ENCODE results near the gene CCDC78.
"Not testable (repeated sequence)": the region's sequence is repeated elsewhere in the genome, so short reads cannot be mapped to it uniquely, and the experiment has no call there.

Gene CCDC78

DNA sequence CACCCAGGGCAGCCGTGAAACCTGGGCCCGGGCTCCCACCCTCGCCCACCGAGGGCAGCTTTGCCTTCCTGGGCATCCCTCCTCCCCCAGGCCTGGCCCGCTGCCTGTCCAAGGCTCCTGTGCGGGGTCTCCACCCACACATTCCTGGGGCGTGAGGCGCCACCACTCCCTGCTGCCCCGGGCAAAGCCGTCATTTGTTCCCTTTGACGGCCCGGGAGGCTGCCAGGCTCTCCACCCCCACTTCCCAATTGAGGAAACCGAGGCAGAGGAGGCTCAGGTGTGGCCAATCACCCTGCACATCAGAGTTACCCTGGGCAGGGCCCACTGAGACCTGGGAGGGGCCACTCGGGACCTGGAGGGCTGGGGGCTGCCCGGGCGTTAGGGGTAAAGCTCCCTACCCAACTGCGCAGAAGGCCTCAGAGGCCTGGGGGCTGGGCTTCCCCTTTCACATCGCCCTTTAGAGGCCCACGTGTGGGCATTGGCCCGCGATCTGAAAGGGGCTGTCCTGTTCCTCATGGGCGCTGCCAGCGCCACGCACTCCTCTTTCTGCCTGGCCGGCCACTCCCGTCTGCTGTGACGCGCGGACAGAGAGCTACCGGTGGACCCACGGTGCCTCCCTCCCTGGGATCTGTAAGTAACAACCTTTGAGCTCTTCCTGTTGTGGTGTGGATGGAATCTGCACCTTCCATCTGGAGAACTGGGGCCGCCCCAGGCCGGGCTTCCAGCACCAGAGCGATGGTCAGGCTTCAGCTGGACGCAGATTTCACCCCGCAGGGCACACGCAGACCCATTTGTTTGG lies 34.5 kb upstream of the CCDC78 start, which contains the start of gene MSLN:
MSLN (plus strand) TSS at position 190 of the 799 bp plus-strand sequence. CDS start 1,947 bp downstream, outside the sequence.
- no peak for DNase-seq

DNA sequence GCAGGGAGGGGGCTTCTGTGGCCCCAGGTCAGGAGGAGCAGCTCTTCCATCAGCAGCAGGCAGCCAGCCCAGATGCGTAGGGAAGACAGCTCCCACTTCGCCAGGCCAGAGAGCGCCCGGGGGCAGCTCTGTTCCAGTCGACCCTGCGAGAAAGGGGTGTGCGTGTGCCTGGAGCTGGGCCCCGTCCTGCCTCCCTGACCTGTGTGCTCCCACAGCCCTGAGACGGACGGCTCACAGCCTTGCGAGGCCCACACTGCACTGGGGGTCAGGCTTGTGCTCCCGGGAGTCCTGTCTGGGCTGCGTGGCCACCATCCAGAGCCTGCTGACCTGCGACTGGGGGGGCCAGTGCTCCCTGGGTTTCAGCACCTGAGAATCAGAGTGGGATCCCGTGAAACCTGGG lies 33.8 kb upstream of the CCDC78 start:
- no peak for DNase-seq

DNA sequence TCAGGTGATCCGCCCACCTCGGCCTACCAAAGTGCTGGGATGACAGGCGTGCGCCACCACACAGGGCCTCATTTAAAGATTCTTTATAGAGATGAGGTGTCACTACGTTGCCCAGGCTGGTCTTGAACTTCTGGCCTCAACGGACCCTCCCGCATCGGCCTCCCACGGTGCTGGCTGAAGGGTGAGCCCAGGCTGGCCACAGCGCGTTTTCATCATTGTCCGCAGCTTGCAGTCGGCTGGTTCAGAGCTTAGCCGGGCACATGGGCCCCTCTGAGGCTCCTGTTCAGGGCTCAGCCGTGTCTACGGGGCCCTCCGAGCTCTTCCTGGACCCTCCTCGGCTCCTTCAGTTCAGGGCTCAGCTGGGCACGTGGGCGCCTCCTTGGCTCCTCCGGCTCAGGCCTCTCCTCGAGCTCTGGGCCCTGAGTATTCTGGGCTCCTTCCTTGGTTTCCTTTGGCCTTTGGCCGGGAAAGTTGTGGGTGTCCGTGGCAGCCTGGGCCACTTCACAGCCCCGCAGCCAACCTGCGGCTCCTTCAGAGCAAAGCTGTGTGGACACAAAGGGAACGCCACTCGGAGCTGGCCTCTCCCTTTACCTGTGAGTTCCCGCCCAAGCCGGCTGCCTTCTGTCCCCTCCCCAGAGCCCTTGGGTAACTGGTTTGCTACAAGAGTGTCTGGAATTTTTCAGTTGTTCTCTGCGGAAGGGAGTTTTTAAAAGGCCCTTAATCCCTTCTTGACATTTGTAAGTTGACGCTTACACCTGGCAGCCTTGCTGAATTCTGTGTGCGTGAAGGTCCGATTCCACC lies 33.1 kb upstream of the CCDC78 start:
- no peak for DNase-seq

DNA sequence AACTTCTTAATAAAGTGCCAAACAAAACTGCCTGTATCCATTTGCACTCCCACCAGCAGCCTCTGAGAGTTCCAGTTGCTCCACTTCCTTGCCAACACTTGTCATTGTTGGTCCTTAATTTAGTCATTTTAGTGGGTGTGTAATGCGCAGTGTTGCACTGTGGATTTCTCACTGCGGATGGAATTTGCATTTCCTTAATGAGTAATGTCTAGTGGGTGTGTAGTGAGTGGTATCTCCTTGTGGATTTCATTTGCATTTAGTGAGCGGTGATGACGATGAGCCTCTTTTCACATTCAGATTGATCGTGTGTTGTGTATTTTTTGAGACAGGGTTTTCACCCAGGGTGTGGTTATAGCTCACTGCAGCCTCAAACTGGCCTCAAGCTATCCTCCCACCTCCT lies 30.2 kb upstream of the CCDC78 start:
- no peak for DNase-seq

DNA sequence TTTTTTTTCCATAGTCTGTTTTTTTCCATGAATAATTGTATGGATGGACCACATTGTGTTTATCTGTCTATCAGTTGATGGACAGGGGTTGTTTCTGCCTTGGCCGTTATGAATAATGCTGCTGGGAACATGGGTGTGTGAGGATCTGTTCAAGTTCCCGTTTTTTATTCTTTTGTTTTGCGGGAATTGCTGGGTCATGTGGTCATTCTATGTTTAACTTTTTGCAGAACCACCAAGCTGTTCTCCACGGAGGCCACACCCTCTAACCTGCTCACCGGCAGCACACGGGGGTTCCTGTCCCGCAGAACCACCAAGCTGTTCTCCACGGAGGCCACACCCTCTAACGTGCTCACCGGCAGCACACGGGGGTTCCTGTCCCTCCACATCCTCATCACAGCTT lies 28.4 kb upstream of the CCDC78 start:
- DNase-seq = no peak

DNA sequence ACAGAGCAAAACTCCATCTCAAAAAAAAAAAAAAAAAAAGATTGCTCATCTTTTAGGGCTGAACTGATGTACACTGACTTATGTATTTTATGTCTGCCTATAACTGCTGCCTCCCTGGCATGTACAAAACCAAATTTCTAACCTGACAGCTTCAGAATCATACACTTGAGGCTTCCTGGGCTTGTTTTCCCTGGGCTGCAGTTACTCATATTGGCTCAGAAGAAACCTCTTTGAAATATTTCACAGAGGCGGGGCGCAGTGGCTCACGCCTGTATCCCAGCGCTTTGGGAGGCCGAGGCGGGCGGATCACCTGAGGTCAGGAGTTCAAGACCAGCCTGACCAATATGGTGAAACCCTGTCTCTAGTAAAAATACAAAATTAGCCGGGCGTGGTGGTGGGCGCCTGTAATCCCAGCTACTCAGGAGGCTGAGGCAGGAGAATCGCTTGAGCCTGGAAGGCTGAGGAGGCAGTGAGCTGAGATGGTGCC lies 27.9 kb upstream of the CCDC78 start:
- DNase-seq = not testable (repeated sequence)

DNA sequence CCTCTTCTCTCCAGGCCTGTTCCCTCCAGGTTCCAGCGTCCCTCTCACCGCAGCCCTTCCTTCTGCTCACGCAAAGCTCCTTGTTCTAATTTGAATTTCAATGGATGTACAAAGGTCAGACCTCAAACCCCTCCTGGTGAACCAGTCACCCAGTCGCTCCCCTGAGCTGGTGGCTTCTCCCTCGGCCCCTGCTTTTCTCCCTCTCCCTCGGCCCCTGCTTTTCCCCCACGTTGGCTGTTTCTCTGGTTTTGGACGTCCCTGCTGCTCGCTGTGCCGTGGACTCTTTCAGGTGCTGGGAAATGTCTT lies 25.7 kb upstream of the CCDC78 start:
- DNase-seq = no peak

DNA sequence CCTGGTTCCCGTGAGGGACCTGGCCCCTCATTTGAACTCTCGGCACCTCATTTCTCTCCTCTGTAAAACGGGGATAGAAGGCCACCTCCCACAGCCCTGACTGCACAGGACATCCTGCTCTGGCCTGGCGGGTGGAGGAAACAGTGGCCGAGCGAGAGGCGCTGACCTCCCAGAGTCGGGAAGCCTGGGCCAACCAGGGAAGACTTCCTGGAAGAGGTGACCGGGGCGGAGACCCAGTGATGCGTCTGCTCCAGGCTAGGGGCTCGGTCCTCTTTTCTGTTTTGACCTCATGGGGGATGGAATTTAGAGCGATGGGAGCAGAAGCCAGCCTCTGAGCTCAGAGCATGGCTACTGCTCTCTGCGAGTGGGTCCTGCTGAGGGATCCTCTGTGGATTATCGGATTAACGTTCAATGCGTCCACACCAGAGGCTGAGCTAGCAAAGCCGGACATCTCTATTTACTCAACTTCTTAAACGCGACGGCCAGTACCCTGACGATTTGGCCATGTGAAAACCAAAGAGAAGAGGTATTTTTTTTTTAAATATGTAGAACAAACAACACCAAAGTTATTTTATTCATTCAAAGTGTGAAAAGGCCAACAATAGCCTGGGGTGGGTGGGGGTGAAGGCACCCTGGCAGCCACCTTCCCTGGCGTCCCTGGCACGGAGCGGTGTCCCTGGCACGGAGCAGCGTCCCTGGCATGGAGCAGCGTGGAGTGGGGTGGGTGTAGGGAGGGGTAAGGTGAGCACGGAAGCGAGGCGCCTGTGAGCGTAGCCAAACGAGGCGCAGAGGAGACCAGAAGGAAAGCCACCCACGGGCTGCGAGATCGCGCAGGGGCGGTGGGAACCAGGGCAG lies 25.1 kb upstream of the CCDC78 start:
- DNase-seq = no peak

DNA sequence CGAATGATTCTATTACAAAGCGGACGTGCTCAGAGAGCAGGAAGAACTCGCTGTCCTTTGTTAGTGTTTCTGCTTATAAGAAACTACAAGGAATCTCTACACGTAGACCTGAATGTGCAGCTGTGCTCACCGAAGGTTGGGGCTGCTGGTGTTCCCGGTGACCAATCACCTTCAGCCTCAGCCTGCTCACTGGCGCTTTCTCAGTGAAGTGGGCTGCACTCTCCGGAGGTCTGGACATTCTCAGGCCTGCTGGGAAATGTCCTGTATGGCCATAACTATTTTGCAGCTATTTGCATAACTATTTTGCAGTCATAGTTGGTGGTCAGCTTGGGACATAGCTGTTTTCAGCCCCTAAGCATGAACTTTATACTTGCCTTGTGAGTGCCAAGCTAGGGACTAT lies 24.2 kb upstream of the CCDC78 start:
- no peak for DNase-seq

DNA sequence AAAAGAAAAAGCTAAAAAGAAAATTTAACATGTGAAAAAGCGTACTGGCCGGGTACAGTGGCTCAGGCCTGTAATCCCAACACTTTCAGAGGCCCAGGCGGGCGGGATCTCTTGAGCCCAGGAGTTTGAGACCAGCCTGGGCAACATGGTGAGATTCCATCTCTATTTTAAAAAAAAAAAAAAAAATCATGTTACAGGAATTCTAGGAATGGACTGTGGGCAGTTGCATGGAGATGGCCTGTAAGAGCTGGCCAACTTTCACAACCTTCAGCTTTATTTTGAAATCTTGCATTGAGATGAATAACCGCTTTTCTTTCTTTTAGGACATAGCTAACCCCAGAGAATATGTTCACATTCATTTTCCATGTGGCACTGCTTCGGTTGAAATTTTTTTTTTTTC lies 22.8 kb upstream of the CCDC78 start:
- DNase-seq = no peak

DNA sequence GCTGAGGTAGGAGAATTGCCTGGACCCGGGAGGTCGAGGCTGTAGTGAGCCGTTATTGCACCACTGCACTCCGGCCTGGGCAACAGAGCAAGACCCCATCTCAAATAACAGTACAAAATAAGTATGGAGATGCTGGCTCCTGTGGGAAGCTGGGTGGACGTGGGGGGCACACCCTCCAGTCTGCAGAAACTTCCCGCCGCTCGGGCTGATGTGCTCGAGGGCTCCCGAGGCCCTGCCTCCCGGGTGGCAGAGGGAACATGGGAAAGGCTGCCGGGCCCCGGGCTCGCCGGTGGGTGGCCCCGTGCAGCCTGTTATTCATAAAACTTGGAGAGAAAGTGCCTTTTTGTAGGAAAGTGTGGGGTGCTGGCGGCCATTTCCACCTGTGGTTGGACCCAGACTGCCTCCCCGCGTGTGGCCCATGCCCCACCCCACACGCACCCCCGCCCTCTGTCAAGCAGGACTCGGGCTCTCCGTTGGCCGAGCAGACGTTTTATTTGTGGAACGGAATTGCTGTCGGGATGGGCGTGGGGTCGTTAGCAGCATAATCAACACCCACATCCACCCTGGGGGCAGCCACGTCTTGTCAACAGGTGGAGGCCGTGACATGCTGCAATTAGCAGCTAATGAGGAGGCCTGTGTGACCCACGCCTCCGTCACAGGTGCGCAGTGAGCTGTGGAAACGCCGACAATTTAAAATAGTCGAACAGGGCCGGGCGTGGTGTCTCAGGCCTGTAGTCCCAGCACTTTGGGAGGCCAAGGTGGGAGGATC lies 21.9 kb upstream of the CCDC78 start:
- no peak for DNase-seq

DNA sequence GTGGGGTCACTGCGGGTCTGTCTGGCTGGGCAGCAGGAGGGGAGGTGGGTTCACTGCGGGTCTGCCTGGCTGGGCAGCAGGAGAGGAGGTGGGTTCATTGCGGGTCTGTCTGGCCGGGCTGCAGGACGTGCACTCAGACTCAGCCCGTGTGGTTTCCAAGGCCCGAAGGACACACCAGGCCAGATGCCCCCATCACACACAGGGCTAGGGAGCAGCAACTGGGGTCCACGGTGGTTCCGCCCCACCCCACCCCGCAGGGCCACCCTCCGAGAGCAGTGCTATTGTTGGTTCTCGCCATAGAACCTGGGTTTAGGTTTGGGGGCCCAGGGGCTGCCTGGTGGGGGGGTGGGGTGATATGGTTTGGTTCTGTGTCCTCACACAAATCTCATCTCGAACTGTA lies 20.4 kb upstream of the CCDC78 start:
- DNase-seq = no peak

DNA sequence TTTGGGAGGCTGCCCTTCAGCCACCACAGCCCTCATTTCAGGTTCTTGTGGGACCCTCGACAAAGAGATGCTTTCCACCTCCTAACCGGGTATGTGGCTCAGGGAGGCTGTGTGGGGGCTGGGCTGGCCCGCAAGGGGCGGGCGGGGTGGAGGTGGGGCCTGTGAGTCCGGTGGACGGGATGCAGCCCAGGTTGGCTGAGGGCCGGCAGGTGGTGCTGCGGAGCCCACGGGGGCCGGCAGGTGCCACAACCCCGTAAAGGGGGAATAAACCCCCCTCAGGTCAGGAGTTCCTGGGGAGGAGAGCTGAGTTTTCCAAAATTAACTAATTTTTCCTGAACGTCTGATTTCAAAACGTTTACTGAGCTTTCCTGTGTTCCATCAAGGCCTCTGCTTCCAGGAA lies 19.5 kb upstream of the CCDC78 start:
- DNase-seq = no peak

DNA sequence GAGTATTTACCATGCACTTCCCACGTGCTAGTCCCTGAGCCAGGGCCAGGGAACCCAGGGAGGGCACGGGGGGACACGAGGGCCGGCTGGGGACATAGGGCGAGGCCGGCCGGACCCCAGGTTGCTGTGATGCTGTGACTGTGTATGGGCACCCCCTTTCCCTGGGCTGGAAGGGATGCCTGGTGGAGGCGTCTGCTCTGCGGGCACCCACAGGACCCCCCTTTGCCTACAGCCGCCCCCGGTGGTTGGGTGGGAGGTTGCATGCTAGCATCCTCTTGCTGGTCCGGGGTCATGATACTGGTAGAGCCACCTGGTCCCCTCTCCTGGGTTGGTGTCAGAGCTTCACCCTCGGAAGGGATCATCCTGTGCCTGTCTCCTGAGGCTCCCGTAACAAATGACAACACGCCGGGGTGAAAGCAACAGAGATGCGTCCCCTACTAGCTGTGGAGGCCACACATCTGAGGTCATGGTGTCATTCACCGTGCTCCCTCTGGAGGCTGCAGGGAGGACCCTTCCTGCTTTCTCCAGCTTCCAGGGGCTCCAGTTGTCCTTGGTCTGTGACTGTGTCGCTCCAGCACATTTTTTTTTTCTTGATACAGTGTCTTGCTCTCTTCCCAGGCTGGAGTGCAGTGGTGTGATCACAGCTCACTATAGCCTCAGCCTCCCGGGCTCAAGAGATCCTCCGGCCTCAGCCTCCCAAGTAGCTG lies 17.7 kb upstream of the CCDC78 start:
- DNase-seq = no peak

DNA sequence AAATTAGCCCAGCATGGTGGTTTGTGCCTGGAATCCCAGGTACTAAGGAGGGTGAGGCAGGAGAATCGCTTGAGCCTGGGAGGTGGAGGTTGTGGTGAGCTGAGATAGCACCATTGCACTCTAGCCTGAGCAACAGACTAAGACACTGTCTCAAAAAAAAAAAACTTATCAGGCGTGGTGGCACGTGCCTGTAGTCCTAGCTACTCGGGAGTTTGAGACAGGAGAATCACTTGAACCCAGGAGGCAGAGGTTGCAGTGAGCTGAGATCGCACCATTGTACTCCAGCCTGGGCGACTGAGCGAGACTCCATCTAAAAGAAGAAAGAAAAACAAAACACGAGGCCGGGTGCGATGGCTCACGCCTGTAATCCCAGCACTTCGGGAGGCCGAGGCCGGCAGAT lies 16.7 kb upstream of the CCDC78 start:
- DNase-seq = not testable (repeated sequence)

DNA sequence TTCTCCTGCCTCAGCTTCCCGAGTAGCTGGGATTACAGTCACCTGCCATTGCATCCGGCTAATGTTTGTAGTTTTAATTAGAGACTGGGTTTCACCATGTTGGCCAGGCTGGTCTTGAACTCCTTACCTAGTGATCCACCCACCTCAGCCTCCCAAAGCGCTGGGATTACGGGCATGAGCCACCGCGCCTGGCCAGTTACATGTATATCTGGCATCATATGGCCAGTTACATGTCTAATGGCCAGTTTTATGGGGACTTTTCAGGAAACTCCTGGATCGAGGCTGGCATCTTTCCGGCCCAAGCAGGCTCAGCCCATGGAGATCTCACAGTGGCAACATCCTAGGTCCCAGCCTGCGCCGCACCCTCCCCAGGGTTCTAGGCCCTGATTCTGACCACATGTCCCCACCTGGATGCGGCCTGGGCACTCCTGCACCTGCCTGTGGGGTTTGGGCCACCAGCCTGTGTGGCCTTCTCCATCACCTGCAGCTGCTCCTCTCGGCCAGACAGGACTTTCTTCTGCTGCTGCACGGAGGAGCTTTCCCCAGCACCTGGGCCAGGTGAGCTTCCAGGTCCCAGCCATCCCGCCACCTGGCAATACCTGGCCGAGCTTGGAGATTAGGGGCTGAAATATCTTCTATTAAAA lies 15.9 kb upstream of the CCDC78 start:
- DNase-seq = no peak

DNA sequence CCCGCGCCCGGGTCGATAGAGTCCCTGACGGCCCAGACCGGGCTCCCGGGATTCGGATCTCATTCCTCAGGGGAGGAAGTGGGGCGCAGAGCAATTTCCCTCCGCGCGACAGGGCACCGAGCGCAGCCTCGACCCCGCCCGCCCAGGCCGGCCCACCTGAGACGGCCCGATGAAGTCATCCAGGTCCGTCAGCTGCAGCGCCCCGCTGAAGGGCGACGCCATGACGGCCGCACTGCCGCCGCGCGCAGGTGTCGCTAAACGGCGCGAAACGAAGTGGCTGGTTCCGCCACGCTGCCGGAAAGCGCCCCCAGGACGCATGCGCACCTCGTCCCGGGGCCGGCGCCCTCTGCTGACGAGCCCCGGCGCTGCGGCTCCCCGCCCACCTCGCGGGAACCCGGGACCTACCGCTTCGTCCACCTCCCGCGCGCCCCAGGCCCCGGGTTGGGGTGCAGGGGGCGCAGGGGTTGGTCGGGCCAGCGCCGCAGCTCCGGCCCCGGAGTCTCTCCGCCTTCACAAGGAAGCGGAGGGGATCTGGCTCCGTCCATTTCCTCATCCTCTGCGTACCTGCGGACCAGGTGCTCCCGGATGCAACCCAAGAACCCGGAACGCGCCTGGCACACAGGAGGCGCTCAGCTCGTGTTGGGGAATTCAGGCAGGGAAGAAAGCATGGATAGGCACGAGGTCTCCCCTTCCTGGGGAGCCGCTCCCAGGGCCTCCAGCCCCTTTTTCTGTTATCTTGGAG lies 14.7 kb upstream of the CCDC78 start, which contains the start of gene CIAO3:
CIAO3 (minus strand) TSS at position 234 of the 742 bp plus-strand sequence; CDS start at position 222, 12 bp downstream.
- no peak for DNase-seq

DNA sequence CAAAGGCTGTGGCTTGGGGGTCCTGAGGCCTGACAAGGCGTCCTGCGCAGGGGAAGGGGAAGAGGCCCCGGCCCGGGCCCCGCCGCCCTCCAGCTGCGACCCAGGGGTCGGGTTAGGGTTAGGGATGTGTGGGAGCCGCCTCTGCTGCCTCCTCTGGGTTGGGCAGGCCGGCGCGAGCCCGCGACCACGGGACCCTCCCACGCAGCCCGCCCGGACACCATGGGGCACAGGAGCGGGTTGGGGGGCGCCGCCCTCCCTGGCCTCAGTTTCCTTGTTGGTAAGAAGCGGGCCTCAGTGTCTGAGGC lies 14.2 kb upstream of the CCDC78 start:
- DNase-seq = no peak

DNA sequence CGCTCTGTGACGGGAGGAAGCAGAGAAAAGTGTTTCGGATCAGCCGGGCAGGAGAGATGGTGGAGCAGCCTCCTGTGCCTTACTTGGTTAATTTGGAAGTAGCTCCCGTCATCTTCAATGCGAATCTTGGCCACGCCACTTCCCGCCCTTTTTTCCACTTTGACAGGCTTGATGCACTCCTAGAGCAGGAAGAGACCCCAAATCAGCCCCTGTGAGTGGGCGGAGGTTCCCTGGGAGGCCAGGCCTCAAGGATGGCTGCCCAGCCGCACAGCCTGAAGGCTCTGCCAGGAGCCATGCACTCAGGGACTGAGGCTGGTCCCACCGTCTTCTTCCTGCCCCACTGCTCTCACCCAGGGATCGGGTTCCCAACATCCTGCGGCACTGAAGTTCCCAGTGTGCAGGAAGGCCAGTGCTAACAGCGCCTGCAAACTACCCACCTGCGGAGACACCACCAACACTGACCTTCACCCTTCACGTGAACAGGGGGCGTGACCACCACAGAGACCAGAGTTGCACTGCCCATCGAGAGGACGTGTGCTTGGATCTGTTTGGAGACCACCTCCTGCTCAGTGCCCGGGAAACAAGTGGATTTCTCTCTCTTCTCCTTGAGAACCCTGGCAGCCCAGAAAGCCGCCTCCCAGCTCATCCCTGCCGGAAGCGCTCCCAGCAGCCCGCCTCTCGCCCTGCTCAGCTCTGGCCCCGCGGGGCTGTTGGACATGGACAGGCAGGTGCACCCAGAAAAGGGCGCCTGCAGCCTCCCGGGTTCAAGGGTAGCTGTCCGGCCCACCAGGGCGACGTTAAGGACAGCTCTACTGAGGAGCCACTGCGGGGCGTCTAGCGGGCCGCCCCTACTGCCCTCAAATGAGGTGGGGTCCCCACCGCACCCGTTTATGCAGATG lies 13.6 kb upstream of the CCDC78 start:
- DNase-seq = no peak
